Measurements from ENCODE around the gene PDE10A.

Gene PDE10A

DNA sequence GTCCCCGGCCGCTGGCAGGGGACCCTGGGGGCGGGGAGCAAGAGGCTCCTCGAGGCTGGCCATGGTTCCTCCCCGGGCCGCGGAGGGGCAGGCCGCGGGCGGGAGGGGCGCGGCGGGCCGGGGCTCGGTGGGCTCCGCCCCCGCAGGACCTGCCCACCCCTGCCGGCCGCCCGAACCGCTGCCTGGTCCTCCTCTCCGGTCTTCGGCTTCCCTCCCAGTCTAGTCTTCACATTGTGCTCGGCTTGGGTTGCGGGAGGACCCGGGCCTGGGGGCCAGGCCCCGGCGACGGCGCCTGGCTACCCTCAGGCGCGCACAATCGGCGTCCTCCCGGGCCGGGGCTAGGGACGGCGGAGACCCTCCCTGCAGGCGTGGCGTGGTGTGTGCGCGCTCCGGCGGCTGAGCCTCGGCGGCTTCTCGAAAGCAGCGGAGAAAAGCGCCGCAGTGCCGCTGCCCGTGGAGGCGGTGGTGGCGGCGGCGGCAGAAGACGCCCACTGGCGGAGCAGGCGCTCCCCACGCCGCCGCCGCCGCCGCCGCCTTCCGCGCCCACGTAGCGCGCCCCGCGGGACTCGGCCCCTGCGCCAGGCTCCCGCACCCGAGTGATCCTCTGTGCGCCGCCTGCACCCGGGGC is at the start of gene PDE10A:
PDE10A (minus strand) TSS at position 493 of the 628 bp plus-strand sequence; CDS start at position 63, 430 bp downstream.
- DNase-seq (ENCODE audit: low read depth), result peak; percentile 80
- H3K4me3 ChIP-seq (replicated peaks; ENCODE audit: low read depth, low read length), result peak within 1 kb of the TSS; percentile 86
- TF ChIP-seq, protein P1, sequence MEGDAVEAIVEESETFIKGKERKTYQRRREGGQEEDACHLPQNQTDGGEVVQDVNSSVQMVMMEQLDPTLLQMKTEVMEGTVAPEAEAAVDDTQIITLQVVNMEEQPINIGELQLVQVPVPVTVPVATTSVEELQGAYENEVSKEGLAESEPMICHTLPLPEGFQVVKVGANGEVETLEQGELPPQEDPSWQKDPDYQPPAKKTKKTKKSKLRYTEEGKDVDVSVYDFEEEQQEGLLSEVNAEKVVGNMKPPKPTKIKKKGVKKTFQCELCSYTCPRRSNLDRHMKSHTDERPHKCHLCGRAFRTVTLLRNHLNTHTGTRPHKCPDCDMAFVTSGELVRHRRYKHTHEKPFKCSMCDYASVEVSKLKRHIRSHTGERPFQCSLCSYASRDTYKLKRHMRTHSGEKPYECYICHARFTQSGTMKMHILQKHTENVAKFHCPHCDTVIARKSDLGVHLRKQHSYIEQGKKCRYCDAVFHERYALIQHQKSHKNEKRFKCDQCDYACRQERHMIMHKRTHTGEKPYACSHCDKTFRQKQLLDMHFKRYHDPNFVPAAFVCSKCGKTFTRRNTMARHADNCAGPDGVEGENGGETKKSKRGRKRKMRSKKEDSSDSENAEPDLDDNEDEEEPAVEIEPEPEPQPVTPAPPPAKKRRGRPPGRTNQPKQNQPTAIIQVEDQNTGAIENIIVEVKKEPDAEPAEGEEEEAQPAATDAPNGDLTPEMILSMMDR (IDR thresholded peaks at IDR 0.05; ENCODE audit: low read length, missing control alignments), result no peak

DNA sequence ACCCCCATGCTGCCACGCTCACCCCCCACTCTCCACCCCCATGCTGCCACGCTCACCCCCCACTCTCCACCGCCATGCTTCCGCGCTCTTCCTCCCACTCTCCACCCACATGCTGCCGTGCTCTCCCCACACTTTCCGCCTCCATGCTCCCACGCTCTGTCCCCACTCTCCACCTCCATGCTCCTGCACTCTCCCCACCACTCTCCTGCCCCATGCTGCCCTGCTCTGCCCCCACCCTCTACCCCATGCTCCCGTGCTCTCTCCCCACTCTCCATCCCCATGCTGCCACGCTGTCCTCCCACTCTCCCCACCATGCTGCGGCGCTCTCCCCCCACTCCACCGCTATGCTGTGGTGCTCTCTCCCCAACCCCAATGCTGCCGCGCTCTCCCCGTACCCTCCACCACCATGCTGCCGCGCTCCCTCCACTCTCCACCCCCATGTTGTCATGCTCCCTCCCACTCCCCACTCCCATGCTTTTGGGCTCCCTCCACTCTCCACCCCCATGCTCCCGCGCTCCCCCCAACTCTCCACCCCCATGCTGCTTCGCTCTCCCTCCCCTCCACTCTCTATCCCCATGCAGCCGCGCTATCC is 46.0 kb upstream of the PDE10A start:
- H3K4me3 ChIP-seq (replicated peaks; ENCODE audit: low read depth, low read length), result no peak overlapping the region
- TF ChIP-seq, protein P1 (IDR thresholded peaks at IDR 0.05; ENCODE audit: low read length, missing control alignments), result no peak
- no peak for DNase-seq (ENCODE audit: low read depth)

DNA sequence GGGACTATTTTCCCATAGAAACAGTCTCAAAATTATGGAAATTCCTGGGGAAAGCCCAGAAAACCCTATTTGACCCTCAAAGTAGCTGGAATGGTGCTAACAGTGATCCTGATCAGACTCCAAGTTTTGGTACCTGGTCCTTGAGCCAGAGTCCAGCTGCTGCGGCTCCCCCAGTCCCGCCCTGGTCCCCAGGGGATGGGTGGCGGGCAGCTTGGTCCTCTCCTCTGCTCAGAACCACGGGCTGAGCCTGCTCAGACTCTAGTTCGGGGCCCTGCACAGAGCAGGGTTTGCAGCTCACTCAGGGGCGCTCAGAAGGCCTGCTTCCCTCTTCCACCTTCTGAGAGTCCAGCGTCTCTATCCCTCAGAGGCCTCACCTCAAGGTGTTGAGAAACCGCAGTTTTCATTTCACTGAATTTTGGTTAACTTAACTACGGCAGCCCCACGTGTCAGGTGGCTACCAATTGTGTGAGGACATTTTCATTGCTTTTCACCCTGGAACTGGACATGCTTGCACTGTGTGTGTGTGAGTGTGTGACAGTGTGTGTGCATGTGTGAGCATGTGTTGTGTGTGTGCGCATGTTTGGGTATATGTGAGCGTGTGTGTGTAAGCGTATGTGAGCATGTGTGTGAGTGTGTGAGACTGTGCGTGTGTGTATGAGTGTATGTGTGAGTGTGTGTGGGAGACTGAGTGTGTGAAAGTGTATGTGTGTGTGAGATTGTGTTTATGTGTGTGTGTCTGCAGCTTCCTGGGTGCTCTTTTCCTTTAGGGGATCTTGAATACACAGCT is 44.2 kb upstream of the PDE10A start:
- TF ChIP-seq, protein P1 (IDR thresholded peaks at IDR 0.05; ENCODE audit: low read length, missing control alignments), result no peak
- no peak for DNase-seq (ENCODE audit: low read depth)
- H3K4me3 ChIP-seq (replicated peaks; ENCODE audit: low read depth, low read length), result no peak overlapping the region

DNA sequence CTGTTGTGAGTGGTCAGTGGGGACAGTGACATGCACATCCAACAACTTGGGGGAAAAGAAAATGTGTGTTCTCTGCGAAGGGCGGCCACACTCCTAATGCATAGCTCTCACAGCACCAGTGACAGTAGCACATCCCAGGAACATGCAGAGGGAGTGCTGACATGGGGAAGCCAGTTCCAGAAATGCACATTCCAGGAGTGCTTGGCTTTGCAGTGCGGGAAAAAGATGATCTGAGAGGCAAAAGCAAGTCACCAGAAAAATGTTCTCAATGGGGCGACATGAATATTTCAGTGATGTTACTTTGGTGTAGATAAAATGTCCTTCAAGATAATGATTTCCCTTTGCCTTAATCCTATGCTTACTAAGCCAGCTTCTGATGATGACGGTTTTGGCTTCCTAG is 42.9 kb upstream of the PDE10A start:
- DNase-seq (ENCODE audit: low read depth), result no peak
- no peak overlapping the region for H3K4me3 ChIP-seq (replicated peaks; ENCODE audit: low read depth, low read length)
- TF ChIP-seq, protein P1 (IDR thresholded peaks at IDR 0.05; ENCODE audit: low read length, missing control alignments), result no peak

DNA sequence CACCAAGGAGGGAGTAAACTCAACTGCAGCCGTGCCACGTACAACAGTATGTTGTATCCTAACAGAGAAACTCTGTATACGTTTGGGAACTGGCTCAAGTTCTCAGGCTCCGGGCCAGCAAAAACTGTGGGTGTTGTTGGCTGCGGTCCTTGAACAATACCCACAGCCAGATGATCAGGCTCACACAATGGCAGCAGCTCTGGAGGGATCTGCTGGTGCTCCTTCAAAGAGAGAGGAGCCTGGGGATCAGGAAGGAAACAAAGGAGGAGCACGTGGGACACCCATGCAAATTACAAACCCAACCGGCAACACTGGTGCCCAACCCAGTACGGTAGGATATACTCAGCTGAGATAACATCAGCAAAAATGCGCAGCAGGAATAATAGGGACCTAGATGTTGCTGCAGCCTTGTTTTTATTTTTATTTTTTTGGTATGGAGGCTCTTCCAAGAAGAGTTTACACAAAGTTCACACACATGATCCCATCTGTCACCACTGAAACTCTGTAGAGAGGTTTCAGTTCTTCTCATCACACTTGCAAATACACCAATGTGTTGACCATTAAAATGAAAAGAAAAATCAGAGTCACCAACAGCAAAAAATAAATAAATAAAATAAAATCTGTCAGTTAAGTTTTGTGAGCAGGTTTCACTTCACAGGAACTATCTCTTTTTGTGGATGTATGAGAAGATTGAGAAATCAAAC is 41.2 kb upstream of the PDE10A start:
- TF ChIP-seq, protein P1 (IDR thresholded peaks at IDR 0.05; ENCODE audit: low read length, missing control alignments), result no peak
- DNase-seq (ENCODE audit: low read depth), result peak; percentile 90
- peak overlapping the region; percentile 19 for H3K4me3 ChIP-seq (replicated peaks; ENCODE audit: low read depth, low read length)

DNA sequence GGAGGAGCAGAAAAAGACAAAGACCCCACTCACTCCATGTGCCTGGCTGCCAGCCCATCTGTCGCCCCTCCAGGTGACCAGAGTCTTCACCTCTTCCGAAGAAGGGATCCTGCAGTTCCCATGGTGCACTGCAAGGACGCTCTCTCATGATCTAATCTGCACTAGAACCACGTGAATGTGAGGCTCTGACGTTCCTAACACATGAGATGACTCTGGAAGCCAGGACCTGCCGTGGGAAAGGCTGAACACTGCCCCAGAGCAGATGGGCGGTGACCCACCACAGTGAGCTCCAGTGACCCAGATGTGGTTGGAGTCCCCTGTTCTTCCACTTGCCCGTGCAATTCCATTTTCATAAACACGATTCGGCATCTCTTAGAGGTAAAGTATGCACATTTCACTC is 39.6 kb upstream of the PDE10A start:
- DNase-seq (ENCODE audit: low read depth), result no peak
- H3K4me3 ChIP-seq (replicated peaks; ENCODE audit: low read depth, low read length), result no peak overlapping the region
- TF ChIP-seq, protein P1 (IDR thresholded peaks at IDR 0.05; ENCODE audit: low read length, missing control alignments), result no peak

All from fibroblast of pulmonary artery (primary cell).